Measurements from ENCODE around the gene WNT3A.

DNA sequence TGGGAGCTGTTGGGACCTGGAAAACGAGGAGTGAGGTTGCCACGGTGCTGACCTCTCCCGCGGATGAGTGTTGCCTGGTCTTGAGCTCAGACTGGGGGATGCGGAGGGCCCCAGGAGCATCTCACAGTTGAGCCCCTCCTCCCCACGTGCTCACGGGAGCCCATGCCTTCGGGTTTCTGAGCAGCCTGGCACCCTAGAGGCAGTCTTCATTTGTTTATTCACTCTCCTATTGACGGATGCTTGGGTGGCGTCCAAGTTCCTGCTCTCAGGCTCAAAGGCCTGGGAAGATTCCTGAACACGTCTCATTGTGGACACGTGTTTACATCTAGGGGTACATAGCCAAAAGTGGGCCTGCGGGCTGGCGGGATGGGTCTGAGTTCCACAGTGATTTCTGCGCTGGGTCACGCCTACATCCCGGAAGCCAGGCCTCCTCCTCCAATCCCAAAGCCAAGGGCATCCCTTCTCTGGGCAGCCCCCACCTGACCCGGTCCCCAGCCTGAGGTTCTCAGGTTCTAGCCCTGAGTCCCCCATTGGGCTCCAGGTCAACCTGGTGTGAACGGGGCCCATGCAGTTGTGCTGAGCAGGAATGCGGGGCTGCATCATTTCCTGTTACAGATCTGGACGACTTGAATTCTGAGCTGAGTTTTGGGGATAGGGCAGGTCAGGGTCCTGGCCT is 14.7 kb downstream of the WNT3A start:
- TF ChIP-seq EP300 (IDR thresholded peaks at IDR 0.05) (no peak), POLR2AphosphoS5 (IDR thresholded peaks at IDR 0.05) (no peak)

Data from upper lobe of left lung (tissue), 4 donors.